Omental fat pad (tissue), 4 donors: ENCODE measurements around the gene MAST2. TPM values are rescaled to one million over a fixed set of nuclear protein-coding genes. Genes with fewer than 3 reads are reported as not detected.

Experiments used
- ATAC-seq: fragments of 150-250 bp; one replicate; pipeline ENCODE4 v1.9.1; 2016; ENCODE audit warnings: mild to moderate bottlenecking, moderate library complexity; ENCODE audit not compliant: low FRiP score
- DNase-seq: peaks from one replicate; pipeline ENCODE4 v3.0.0-alpha.2; 2019; ENCODE audit warnings: low spot score
- total RNA-seq, 4 donors: library from RNA; depleted of rRNA; stranded (reverse); fragments of >200 nt; gene quantifications; one replicate each; pipeline ENCODE4 v1.1.0, GENCODE V29; 2016
- TF ChIP-seq, protein P1 (sequence below), 3 donors: fragments of 450-650 bp; IDR thresholded peaks; one replicate each; pipeline ENCODE4 v1.5.1; 2016 to 2017; ENCODE audit warnings: antibody characterized with exemption in 3 of 3, mild to moderate bottlenecking in 3 of 3, moderate library complexity in 2 of 3

MAST2 gene
- total RNA-seq, 4 donors from 2014 or later: 12.0 to 22.0 (median 18.1) TPM

DNA sequence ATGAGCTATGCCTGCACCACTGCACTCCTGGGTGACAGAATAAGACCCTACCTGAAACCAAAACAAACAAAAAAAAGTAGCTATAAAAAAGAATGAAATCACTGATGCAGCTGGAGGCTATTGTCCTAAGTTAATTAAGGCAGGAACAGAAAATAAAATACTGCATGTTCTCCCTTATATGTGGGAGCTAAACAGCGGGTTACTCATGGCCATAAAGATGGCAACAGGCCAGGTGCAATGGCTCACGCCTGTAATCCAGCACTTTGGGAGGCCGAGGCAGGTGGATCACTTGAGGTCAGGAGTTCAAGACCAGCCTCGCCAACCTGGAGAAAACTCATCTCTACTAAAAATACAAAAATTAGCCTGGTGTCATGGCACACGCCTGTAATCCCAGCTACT is 176.4 kb downstream of the MAST2 start:
- DNase-seq (no peak), ATAC-seq (no peak)
- TF ChIP-seq, protein P1, sequence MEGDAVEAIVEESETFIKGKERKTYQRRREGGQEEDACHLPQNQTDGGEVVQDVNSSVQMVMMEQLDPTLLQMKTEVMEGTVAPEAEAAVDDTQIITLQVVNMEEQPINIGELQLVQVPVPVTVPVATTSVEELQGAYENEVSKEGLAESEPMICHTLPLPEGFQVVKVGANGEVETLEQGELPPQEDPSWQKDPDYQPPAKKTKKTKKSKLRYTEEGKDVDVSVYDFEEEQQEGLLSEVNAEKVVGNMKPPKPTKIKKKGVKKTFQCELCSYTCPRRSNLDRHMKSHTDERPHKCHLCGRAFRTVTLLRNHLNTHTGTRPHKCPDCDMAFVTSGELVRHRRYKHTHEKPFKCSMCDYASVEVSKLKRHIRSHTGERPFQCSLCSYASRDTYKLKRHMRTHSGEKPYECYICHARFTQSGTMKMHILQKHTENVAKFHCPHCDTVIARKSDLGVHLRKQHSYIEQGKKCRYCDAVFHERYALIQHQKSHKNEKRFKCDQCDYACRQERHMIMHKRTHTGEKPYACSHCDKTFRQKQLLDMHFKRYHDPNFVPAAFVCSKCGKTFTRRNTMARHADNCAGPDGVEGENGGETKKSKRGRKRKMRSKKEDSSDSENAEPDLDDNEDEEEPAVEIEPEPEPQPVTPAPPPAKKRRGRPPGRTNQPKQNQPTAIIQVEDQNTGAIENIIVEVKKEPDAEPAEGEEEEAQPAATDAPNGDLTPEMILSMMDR (IDR thresholded peaks at IDR 0.05): no peak

DNA sequence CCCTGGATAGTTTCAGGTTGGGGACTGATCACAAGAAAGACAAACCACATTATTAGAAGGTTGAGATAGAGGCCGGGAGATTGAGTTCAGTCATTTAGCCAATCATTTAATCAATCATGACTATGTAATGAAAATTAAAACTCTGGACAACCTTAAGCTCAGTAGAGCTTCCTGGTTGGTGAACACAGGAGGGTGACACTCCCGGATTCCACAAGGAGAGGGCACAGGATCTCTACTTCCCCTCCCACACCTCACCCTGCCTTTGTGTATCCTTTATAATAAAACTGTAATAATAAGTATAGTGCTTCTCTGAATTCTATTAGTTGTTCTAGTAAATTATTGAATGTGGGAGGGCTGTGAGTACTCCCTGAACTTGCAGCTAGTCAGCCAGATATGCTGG is 178.9 kb downstream of the MAST2 start:
- DNase-seq (no peak), ATAC-seq (no peak)
- TF ChIP-seq, protein P1 (IDR thresholded peaks at IDR 0.05): no peak

DNA sequence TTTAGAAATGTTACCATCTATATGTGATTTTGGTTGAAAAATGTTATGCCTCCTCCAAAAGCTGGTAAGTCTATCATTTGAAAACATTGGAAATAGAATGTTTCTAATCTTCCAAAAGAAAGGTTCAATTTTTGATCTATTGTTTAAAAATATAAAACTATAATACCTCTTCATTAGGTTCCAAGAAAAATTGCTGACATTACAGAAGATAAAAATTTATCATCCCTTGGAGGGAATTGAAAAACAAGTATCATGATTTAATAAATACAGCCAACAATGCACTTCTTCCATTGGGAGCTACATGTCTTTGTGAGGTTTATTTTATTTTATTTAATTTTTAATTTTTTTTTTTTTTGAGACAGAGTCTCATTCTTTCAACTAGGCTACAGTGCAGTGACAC is 180.6 kb downstream of the MAST2 start:
- DNase-seq: no peak
- no peak for ATAC-seq

DNA sequence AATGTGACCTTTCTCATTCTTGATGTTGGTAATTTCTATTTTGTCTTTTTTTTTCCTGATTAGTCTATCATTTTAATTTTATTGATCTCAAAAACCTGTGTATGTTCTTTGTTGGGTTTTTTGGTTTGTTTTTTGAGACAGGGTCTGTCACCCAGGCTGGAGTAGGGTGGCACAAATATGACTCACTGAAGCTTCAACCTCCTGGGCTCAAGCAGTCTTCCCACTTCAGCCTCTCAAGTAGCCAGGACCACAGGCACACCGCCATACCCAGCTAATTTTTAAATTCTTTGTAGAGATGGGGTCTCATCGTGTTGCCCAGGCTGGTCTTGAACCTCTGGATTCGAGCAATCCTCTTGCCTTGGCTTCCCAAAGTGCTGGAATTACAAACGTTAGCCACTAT is 183.8 kb downstream of the MAST2 start:
- ATAC-seq (no peak), DNase-seq (no peak)
- TF ChIP-seq, protein P1 (IDR thresholded peaks at IDR 0.05): no peak

More for the DNA sequence above, 180.6 kb downstream of the MAST2 start:
- TF ChIP-seq, protein P1 (IDR thresholded peaks at IDR 0.05): no peak

DNA sequence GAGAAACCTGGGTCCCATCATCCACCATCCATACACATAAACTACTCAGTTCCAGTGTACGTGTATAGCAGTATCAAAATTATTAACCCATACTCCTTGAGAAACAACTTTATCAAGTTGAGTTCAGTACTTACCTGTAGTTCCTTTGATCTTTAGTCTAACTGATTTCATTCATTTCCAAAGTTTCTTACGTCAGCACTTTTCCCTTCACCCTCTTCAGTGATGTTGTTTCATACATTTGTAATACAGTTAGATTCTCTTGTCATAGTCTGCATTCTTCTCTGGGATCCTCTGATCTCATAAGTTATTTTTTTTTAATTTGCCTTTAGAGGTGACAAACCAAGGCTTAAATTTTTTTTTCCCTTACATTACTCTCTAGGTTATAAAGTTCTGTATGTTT is 185.8 kb downstream of the MAST2 start:
- no peak for ATAC-seq
- TF ChIP-seq, protein P1 (IDR thresholded peaks at IDR 0.05): no peak
- DNase-seq: no peak

DNA sequence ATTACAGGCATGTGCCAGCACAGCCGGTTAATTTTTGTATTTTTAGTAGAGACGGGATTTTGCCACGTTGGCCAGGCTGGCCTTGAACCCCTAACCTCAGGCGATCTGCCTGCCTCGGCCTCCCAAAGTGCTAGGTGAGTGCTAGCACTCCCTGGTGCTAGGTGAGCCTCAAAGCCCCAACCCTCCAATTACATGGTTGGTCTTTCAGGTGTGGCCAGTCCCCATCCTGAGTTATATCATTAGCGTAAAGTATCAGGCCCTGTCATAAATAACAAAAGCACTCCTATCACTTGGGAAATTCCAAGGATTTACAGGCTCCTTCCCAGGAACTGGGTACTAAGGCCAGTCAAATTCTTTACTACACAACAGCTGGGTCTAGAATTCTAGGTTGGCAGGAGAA is 191.0 kb downstream of the MAST2 start:
- ATAC-seq (no peak), DNase-seq (no peak)
- TF ChIP-seq, protein P1 (IDR thresholded peaks at IDR 0.05): no peak

DNA sequence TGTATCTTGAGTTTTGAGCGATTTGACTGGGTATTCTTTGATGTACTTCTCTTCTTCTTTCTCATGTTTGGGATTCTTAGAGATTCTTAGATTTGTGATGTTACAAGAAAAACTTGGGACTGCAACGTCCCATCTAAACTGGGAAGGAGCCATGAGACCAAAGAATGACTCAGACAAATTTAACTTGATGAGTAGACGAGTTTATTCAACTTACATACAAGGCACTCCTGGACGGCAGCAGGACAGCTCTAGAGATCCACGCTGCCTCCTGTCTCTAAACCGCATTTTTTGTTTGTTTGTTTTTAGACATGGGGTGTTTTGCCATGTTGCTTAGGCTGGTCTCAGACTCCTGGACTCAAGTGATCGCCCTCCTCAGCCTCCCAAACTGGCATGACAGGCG is 191.9 kb downstream of the MAST2 start:
- DNase-seq (no peak), ATAC-seq (no peak)
- TF ChIP-seq, protein P1 (IDR thresholded peaks at IDR 0.05): no peak
